Stimulated activated CD8-positive, alpha-beta memory T cell treated with anti-CD3 and anti-CD28 coated beads, Interleukin-15, amount 100 ng/mL, for 1 hour (primary cell): ENCODE data around the gene PPIP5K2.
"Not testable (repeated sequence)": the region's sequence is repeated elsewhere in the genome, so short reads cannot be mapped to it uniquely, and the experiment has no call there.

ENCODE experiments used
- DNase-seq: peaks from one replicate; pipeline ENCODE4 v3.0.0-alpha.2; 2020; ENCODE audit warnings: low read depth

Gene PPIP5K2

DNA sequence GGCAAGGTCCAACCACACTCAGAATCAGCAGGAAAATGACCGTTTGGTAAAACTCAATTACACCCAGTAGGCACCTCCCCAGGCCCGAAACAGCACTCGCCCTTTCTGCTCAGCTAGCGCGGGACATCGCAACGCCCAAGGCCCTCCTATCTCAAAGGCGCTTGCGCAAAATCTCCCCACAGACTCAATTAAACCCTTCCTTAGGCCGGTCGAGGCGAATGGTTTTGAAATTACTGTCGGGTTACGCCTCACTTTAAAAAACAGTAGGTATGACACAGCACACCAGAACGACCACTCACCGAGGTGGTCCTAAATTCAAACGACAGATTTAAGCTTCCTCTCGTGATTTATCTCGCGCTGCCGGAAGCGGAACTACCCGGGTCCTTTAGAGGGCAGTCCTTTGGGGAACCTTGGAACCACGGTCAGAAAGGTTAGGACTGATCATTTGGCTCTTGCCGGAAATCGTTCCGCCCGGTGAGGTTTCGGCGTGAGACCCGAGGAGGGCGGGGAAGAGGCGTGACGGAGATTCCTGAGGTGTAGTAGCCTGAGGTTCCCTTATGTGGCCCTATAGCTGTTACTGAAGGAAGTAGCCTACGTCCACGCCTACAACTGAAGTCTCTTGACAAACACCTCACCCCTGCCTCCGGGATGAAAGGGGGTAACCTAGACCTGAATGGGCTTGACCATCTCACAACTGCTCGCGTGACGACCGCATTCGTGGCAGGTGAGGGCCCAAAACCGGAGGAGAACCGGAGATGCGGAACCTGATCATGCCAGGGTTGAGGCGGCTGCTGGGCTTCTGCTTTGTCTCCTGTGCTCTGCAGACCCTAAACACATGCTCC, at the start of gene PPIP5K2, which contains the start of gene GIN1:
Gene PPIP5K2, plus strand, starts transcription at position 537 of the 842 bp plus-strand sequence. CDS start 9,289 bp downstream, outside the sequence.
Gene GIN1, minus strand, starts transcription at position 374 of the 842 bp plus-strand sequence. CDS start 11,431 bp downstream, outside the sequence.
- peak; percentile 96 for DNase-seq

- not testable (repeated sequence) for DNase-seq
These were observed 46.6 kb upstream of the PPIP5K2 start for GRCh38 chr5:103073500-103073899.

GRCh38 chr5:103075442-103075841, 44.7 kb upstream of the PPIP5K2 start:
- DNase-seq, result no peak

DNA sequence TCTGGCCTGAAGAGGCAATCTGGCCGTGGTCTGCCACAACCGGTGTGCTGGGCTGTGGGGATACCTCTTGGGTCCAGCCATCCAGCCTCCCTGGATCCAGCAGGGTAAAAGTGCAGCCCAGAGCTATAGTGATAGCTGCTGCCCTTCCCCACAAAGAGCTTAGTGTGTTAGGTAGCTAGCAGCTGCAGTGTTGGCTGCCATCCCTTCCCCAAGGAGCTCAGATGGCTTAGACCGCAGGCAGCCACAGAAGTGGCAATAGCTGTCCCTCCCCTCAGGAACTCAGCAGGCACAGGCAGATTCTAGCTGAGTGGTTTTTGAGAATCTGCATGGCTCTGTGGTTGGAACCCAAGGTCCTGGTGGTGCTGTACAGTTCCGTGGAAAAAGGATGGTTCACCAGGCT, 40.3 kb upstream of the PPIP5K2 start:
- DNase-seq, result no peak

DNA sequence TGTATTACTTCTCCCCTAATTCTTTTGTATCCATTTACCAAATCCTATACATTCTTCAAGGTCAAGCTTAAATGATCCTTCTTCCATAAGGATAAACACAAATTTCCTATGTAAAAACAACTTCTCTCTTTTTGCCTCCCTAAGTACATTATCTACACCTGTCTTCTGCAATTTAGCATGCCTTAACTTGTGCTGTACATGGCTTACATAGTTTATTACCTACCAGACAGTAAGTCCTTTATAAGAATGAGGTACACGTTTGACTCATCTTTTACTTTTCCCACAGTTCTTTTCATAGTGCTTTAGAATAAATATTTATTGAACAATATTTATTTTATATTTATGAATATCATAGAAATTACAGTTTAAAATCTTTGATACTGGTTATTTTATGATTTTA, 33.6 kb upstream of the PPIP5K2 start:
- no peak for DNase-seq

DNA sequence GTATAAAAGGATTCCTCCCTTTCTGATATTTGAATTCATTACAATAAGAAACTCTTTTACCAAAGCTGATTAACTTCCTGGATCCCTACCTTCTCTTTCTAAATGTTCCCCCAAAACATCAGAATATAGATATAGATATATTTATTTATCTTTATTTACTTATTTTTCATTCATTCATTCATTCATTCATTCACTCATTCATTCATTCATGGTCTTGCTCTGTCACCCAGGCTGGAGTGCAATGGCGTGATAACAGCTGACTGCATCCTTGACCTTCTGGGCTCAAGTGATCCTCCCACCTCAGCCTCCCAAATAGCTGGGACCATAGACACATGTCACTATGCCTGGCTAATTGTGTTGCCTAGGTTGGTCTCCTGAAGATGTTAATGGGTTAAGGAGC, 30.8 kb upstream of the PPIP5K2 start:
- no peak for DNase-seq

GRCh38 chr5:103090791-103091190, 29.3 kb upstream of the PPIP5K2 start:
- no peak for DNase-seq

- DNase-seq, result no peak
These were observed 27.4 kb upstream of the PPIP5K2 start for GRCh38 chr5:103092676-103093075.

DNA sequence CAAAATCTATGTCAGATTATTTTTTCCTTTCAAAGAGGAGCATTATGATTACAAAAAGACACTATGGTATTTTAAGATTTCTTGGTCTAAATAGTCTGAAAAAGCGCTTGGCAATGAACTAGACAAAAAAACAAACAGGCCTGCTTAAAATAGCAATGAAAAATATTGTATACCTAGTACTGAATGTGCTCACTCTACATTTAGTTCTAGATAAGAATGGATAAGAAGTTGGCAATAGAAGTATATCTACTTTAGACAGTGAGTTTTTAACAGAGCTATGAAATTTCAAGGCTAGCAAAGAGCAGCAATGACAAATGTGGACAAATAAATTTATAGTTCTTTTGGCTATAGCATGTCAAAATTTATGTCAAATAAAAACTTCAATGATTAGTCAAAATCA, 26.4 kb upstream of the PPIP5K2 start:
- DNase-seq, result no peak

- no peak for DNase-seq
These were observed 25.4 kb upstream of the PPIP5K2 start for GRCh38 chr5:103094737-103095136.

- DNase-seq, result no peak
These were observed 21.1 kb upstream of the PPIP5K2 start for GRCh38 chr5:103098993-103099392.

DNA sequence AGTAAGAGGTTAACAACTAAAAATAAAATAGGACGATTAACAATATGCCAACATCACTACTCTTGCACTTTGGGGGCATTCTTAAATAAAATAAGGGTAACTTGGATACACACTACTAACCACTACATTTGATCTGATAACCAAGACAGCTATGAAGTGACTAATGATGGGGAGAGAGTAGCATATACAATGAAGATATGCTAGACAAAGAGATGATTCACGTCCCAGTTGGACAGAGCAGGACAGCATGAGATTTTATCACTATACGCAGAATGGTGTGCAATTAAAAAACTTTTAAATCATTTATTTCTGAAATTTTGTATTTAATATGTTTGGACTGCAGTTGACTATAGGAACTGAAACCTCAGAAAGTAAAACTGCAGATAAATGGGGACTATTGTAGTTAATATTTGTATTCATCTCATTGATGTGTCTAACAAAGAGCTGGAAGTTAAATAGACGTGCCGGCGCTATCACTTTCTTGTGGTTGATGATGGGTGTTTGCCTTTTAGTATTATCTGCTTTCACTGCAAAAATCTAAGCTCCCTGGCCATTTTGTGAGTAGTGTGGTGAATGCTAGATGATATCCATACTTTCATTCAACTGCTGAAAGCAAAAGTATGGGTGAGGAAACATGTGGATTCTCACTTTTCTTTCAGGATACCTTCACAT, 18.9 kb upstream of the PPIP5K2 start:
- no peak for DNase-seq

DNA sequence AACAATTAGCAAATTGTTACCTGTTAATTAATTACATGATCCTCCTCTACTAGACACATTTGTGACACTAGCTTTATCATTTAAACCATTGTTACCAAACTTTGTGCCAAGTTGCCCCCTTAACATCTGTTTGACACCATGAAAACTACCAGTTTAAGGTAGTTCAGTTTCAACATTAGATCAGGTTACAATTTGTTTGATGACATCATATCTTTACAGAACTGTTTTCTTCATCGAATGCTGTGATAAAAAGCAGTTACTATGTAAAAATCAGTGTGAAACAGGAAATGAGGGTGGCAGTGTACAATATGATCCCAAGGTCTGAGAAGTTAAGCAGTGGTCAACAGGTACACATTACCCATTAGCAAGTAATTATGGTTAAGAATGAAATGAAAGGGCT, 17.9 kb upstream of the PPIP5K2 start:
- no peak for DNase-seq

GRCh38 chr5:103108086-103108485, 12.0 kb upstream of the PPIP5K2 start:
- DNase-seq, result no peak

GRCh38 chr5:103109277-103109676, 10.8 kb upstream of the PPIP5K2 start:
- DNase-seq, result no peak

DNA sequence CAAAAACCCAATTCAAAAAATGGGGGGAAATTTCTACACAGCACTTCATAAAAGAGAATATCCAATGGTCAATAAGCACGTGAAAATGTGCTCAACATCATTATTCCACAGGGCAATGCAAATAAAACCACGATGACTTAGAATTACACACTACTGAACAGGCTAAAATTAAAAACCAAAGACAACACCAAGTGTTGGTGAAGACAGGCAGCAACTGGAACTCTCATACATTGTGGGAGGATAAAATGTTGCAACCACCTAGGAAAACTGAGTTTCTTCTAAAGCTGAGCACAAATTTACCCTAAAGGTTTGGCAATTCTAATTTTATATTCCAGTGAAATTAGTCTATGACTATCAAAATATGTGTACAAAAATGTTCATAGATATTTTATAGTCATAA, 9.7 kb upstream of the PPIP5K2 start:
- DNase-seq, result no peak

DNA sequence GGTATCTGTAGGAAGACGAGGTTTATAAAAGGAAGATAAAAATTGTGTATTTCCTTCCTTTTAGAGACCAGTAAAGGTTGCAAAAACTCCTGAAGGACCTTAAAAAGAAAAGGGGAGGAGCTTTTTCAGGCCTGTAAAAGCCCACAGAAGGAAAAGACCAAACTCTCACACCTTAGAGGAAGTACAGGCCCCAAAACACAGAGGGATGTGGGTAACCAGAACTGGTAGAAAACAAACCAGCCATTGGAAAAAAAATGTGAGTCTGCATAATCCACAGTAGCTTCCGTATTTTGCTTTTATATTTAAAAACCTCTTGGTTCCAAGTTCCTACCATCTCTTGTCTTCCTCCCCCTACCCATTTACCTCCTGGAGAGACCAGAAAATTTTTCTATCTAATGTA, 8.6 kb upstream of the PPIP5K2 start:
- DNase-seq, result no peak

GRCh38 chr5:103112910-103113309, 7.2 kb upstream of the PPIP5K2 start:
- no peak for DNase-seq

DNA sequence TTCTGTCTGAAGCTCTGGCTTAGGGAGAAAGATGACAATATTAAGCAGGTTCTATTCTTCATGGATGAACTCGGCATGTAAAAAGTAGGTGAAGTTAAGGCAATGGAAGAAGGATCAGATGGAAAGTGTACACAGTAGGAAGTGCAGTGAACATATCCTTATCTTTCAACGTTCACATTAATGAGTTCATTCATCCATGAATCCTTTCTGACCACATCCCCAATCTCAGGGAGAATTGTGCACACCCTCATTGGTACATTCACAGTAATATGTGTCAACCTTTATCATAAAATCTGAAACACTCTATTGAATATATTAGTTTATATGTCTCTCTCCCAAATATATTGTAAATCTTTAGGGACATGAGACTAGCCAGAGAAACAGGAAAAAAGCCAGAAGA, 5.7 kb upstream of the PPIP5K2 start:
- no peak for DNase-seq

DNA sequence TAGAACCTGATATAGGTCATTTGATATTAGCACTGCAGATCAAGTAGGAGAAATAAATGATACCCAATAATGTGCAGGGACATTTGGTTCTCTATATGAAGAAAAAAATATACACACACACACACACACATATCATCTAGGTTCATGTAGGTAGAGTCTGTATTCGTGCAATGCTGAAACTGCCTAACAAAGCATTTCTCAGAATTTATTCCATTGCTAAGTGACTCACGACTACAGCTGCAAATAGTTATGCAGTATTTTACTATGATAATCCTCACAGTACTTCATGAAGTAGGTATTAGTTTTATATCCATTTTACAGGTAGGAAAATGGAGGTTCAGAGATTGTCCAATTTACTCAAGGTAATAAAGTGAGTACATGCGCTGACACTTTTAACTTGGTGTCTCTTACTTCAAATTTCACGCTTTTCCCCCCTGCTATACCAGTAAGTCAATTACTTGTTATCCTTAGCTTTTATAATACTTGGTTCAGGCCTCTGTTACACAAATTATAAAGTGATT, 2.6 kb upstream of the PPIP5K2 start:
- DNase-seq, result no peak

GRCh38 chr5:103119070-103119764, 884 bp upstream of the PPIP5K2 start:
- no peak for DNase-seq

GRCh38 chr5:103120607-103121200, 603 bp downstream of the PPIP5K2 start:
- DNase-seq, result no peak
